ENCODE measurements around the gene CNTN4. TPM values are rescaled to one million over a fixed set of nuclear protein-coding genes. Genes with fewer than 3 reads are reported as not detected.

CNTN4 gene
- total RNA-seq, 1 donor from 2014 or later = 5.2 TPM

GRCh38 chr3:2568156-2568555, 469.5 kb downstream of the CNTN4 start:
- no peak overlapping the region for H3K4me3 Mint-ChIP-seq
- no peak overlapping the region for H3K27ac ChIP-seq

GRCh38 chr3:2568929-2569328, 470.3 kb downstream of the CNTN4 start:
- no peaks in the 10 kb centered on the region for H3K79me2 ChIP-seq (ENCODE audit: low read depth)
- no peak overlapping the region for H3K9ac ChIP-seq
- H3K4me1 ChIP-seq = no peaks in the 10 kb centered on the region
- H3K36me3 ChIP-seq = no peaks in the 10 kb centered on the region
- no peak for DNase-seq (ENCODE audit: low spot score)
- H3K4me2 ChIP-seq = no peak overlapping the region
- H3K4me3 Mint-ChIP-seq = no peak overlapping the region
- H3K36me3 Mint-ChIP-seq = peaks cover 2% of the 10 kb centered on the region
- no peak overlapping the region for H2AFZ ChIP-seq (replicated peaks)
- H4K20me1 ChIP-seq (ENCODE audit: low read depth) = no peaks in the 10 kb centered on the region
- peaks cover 2% of the 10 kb centered on the region for H3K4me1 Mint-ChIP-seq
- no peak overlapping the region for H3K27ac ChIP-seq
- H3K4me3 ChIP-seq = no peak overlapping the region
- H3K9me3 Mint-ChIP-seq = no peaks in the 10 kb centered on the region
- no peaks in the 10 kb centered on the region for H3F3A ChIP-seq (ENCODE audit: low read depth)
- H3K9me3 ChIP-seq (ENCODE audit: low read depth) = no peaks in the 10 kb centered on the region
- H3K27ac Mint-ChIP-seq = no peak overlapping the region
- no peaks in the 10 kb centered on the region for H3K27me3 Mint-ChIP-seq (ENCODE audit: insufficient read depth, low read depth)
- TF ChIP-seq, protein P1, sequence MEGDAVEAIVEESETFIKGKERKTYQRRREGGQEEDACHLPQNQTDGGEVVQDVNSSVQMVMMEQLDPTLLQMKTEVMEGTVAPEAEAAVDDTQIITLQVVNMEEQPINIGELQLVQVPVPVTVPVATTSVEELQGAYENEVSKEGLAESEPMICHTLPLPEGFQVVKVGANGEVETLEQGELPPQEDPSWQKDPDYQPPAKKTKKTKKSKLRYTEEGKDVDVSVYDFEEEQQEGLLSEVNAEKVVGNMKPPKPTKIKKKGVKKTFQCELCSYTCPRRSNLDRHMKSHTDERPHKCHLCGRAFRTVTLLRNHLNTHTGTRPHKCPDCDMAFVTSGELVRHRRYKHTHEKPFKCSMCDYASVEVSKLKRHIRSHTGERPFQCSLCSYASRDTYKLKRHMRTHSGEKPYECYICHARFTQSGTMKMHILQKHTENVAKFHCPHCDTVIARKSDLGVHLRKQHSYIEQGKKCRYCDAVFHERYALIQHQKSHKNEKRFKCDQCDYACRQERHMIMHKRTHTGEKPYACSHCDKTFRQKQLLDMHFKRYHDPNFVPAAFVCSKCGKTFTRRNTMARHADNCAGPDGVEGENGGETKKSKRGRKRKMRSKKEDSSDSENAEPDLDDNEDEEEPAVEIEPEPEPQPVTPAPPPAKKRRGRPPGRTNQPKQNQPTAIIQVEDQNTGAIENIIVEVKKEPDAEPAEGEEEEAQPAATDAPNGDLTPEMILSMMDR (IDR thresholded peaks at IDR 0.05) = no peak
- no peak for TF ChIP-seq EZH2 (IDR thresholded peaks at IDR 0.05)
- H3K27me3 ChIP-seq = no peaks in the 10 kb centered on the region

More at GRCh38 chr3:2568156-2568555, 469.5 kb downstream of the CNTN4 start:
- Histone ChIP-seq H2AFZ (replicated peaks) (no peak overlapping the region), H3K4me1 (no peaks in the 10 kb centered on the region), H3K9ac (no peak overlapping the region), H3K9me3 (ENCODE audit: low read depth) (no peaks in the 10 kb centered on the region), H3K4me2 (no peak overlapping the region), H4K20me1 (ENCODE audit: low read depth) (no peaks in the 10 kb centered on the region), H3F3A (ENCODE audit: low read depth) (no peaks in the 10 kb centered on the region), H3K36me3 (no peaks in the 10 kb centered on the region), H3K4me3 (no peak overlapping the region), H3K27me3 (no peaks in the 10 kb centered on the region), H3K79me2 (ENCODE audit: low read depth) (no peaks in the 10 kb centered on the region)
- Mint-ChIP-seq H3K27ac (no peak overlapping the region), H3K9me3 (no peaks in the 10 kb centered on the region), H3K27me3 (ENCODE audit: insufficient read depth, low read depth) (no peaks in the 10 kb centered on the region), H3K36me3 (peaks cover 2% of the 10 kb centered on the region), H3K4me1 (peaks cover 2% of the 10 kb centered on the region)
- TF ChIP-seq EZH2phosphoT487 (IDR thresholded peaks at IDR 0.05) (no peak), EZH2 (IDR thresholded peaks at IDR 0.05) (no peak)
- TF ChIP-seq, protein P1 (IDR thresholded peaks at IDR 0.05) = no peak
- DNase-seq (ENCODE audit: low spot score) = no peak

DNA sequence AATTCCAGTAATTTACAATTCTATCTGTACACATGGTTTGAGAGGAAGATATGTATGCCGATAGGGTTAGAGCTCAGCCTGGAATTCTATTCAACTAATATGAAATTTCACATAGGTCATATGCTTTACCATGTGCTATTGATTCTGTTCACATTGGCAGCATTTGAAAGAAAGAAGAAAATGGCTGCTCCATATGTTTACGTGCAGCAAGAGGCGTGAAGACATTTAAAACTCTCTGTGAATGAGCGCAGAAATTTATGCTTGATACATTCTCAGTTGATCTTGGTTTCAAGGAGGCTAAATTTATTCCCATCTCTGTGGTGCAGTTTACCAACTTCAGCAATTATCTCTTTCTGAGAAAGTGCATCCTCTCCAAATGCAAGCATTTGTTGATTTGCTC, 478.9 kb downstream of the CNTN4 start:
- no peak overlapping the region for H3K9ac ChIP-seq
- no peak overlapping the region for H3K4me2 ChIP-seq
- no peaks in the 10 kb centered on the region for H3K27me3 Mint-ChIP-seq (ENCODE audit: insufficient read depth, low read depth)
- no peak for TF ChIP-seq EZH2phosphoT487 (IDR thresholded peaks at IDR 0.05)
- TF ChIP-seq EZH2 (IDR thresholded peaks at IDR 0.05) = no peak
- TF ChIP-seq, protein P1 (IDR thresholded peaks at IDR 0.05) = no peak
- H3K4me1 ChIP-seq = no peaks in the 10 kb centered on the region
- no peak overlapping the region for H3K27ac Mint-ChIP-seq
- no peaks in the 10 kb centered on the region for H3K27me3 ChIP-seq
- DNase-seq (ENCODE audit: low spot score) = no peak
- no peaks in the 10 kb centered on the region for H3F3A ChIP-seq (ENCODE audit: low read depth)
- no peak overlapping the region for H3K27ac ChIP-seq
- no peak overlapping the region for H2AFZ ChIP-seq (replicated peaks)
- no peaks in the 10 kb centered on the region for H3K4me1 Mint-ChIP-seq
- no peaks in the 10 kb centered on the region for H3K9me3 Mint-ChIP-seq
- H3K4me3 ChIP-seq = no peak overlapping the region
- H3K79me2 ChIP-seq (ENCODE audit: low read depth) = no peaks in the 10 kb centered on the region
- H3K4me3 Mint-ChIP-seq = no peak overlapping the region
- H4K20me1 ChIP-seq (ENCODE audit: low read depth) = no peaks in the 10 kb centered on the region
- H3K9me3 ChIP-seq (ENCODE audit: low read depth) = no peaks in the 10 kb centered on the region
- no peaks in the 10 kb centered on the region for H3K36me3 Mint-ChIP-seq
- H3K36me3 ChIP-seq = no peaks in the 10 kb centered on the region
